Measurements from ENCODE around the gene AJM1. TPM values are rescaled to one million over a fixed set of nuclear protein-coding genes. Genes with fewer than 3 reads are reported as not detected.

AJM1 gene
- total and polyA plus RNA-seq, 2 of the 8 experiments (the other 6 are each of a cell fraction or from before 2014, with no cell fraction given) = 0.12 to 0.97 TPM

GRCh38 chr9:136807281-136808074, 34.8 kb upstream of the AJM1 start, which contains the start of gene RABL6:
TSS of gene RABL6 (plus strand) at chr9:136807948. CDS start at chr9:136808197, 249 bp downstream.
- H3K27ac ChIP-seq (ENCODE audit: low read depth, low read length) = peak within 1 kb of the TSS; percentile 86; the same call in 1 of the 2 replicates
- POLR2A ChIA-PET (ENCODE audit: partially characterized antibody) = interaction anchor here (0.7 to 7.8 kb wide), 16 partner anchors 8 to 219 kb away, joined by 3 to 96 read pairs (median 4); partner anchors contain the start of genes AJM1 and CCDC183
- TF ChIP-seq FOSL1 (IDR thresholded peaks at IDR 0.05; ENCODE audit: insufficient read depth, low read depth, low read length) (0 out of 2 replicates have a peak, but pooled peaks have one; percentile 57), E2F6 (IDR thresholded peaks at IDR 0.05) (peak; percentile 76), KDM4A (IDR thresholded peaks at IDR 0.05; ENCODE audit: low read depth, low read length, severe bottlenecking) (peak; percentile 78), RAD21 (IDR thresholded peaks at IDR 0.05 in 1 of 2, conservative IDR thresholded peaks at IDR 0.05 in 1 of 2; ENCODE audit: low read depth in 2 of 2, low read length in 2 of 2) (no peak), YY1 (IDR thresholded peaks at IDR 0.05; ENCODE audit: low read depth, low read length) (peak; percentile 93; the same call in 1 of the 2 replicates), BRCA1 (IDR thresholded peaks at IDR 0.05; ENCODE audit: low read depth, low read length) (no peak), SAP30 (IDR thresholded peaks at IDR 0.05; ENCODE audit: insufficient read depth, insufficient replicate concordance, low read length) (no peak), EGR1 (IDR thresholded peaks at IDR 0.05; ENCODE audit: borderline replicate concordance, low read depth, low read length) (0 out of 2 replicates have a peak, but pooled peaks have one; percentile 5)

More at GRCh38 chr9:136807281-136808074, 34.8 kb upstream of the AJM1 start, which contains the start of gene RABL6:
- Histone ChIP-seq H2BK120ac (replicated peaks; ENCODE audit: low read depth, low read length) (no peak within 1 kb of the TSS), H2AFZ (ENCODE audit: low read length) (no peak within 1 kb of the TSS; the same call in 1 of the 2 replicates), H3K4me3 (ENCODE audit: extremely low read depth in 1 of 4, insufficient read depth in 2 of 4, low read depth in 3 of 4, low read length in 4 of 4) (peak within 1 kb of the TSS; percentile 88 to 100 (median 94)), H2BK5ac (ENCODE audit: low read depth, low read length) (peak within 1 kb of the TSS; percentile 60; the same call in 1 of the 2 replicates), H3K4me2 (ENCODE audit: insufficient read depth in 1 of 2, low read depth in 2 of 2, low read length in 2 of 2) (peak within 1 kb of the TSS; percentile 84 to 94), H4K91ac (replicated peaks; ENCODE audit: insufficient read length, low read length) (peak within 1 kb of the TSS; percentile 65), H3K23ac (ENCODE audit: insufficient read length) (no peak within 1 kb of the TSS), H2AK5ac (ENCODE audit: low read depth, low read length) (no peak within 1 kb of the TSS), H3K27me3 (replicated peaks in 1 of 4; ENCODE audit: control insufficient read depth in 3 of 4, extremely low read depth in 1 of 4, insufficient read depth in 3 of 4, low read length in 3 of 4) (peaks cover 0 to 16% (median 6%) of the 10 kb centered on the region in 4 experiments; a peak in 2 of 7 replicates), H3K36me3 (ENCODE audit: control insufficient read depth in 2 of 4, insufficient read depth in 4 of 4, low read length in 3 of 4) (peaks cover 0 to 11% (median 2%) of the 10 kb centered on the region in 4 experiments; a peak in 6 of 8 replicates), H3K56ac (replicated peaks; ENCODE audit: insufficient read length, low read depth, low read length) (peak within 1 kb of the TSS; percentile 90), H4K20me1 (replicated peaks in 1 of 2; ENCODE audit: control insufficient read depth in 1 of 2, insufficient read depth in 2 of 2, low read length in 2 of 2) (peaks cover 5 to 12% of the 10 kb centered on the region in 2 experiments), H4K8ac (ENCODE audit: extremely low read depth, insufficient read depth, low read length) (peak within 1 kb of the TSS; percentile 94), H3K79me1 (ENCODE audit: low read depth, low read length) (peaks cover 2% of the 10 kb centered on the region), H2BK20ac (ENCODE audit: low read length) (no peak within 1 kb of the TSS), H3K14ac (ENCODE audit: insufficient read length) (no peak within 1 kb of the TSS), H2BK12ac (ENCODE audit: low read depth, low read length) (no peak within 1 kb of the TSS), H3K4ac (replicated peaks; ENCODE audit: insufficient read length, low read depth, low read length) (peak within 1 kb of the TSS; percentile 27), H3K23me2 (ENCODE audit: low read depth, low read length) (peaks cover 9% of the 10 kb centered on the region; the same call in 1 of the 2 replicates), H4K5ac (ENCODE audit: insufficient read length, low read depth, low read length) (peak within 1 kb of the TSS; percentile 90), H3K18ac (ENCODE audit: extremely low read depth, low read length) (peak within 1 kb of the TSS; percentile 90), H3K9ac (replicated peaks in 1 of 4; ENCODE audit: extremely low read depth in 1 of 4, low read depth in 3 of 4, low read length in 3 of 4) (peak within 1 kb of the TSS; percentile 78 to 92 (median 88)), H2BK15ac (ENCODE audit: low read length) (no peak within 1 kb of the TSS), H3K79me2 (ENCODE audit: control insufficient read depth in 1 of 2, insufficient read depth in 2 of 2, low read length in 2 of 2) (peaks cover 5 to 35% of the 10 kb centered on the region in 2 experiments), H3K9me3 (ENCODE audit: insufficient read depth in 2 of 2, low read depth in 1 of 2, low read length in 1 of 2) (no peaks in the 10 kb centered on the region), H3K4me1 (replicated peaks in 1 of 4; ENCODE audit: control insufficient read depth in 3 of 4, insufficient read depth in 4 of 4, low read length in 3 of 4) (peaks cover 0 to 10% (median 7%) of the 10 kb centered on the region in 4 experiments; a peak in 6 of 7 replicates)
- 3% methylated on average over 74 of the region's 96 CpGs; no CpG with 5 or more reads in 1 of the 2 experiments for WGBS, 2 experiments (ENCODE audit: extremely low coverage in 1 of 2, insufficient coverage in 1 of 2, insufficient read length in 1 of 2, insufficient replicate concordance in 2 of 2, low coverage in 1 of 2, low lambda C conversion rate in 2 of 2, missing lambda C conversion rate in 1 of 2)
- CTCF ChIA-PET (ENCODE audit: partially characterized antibody) = interaction anchor here (0.5 to 2.3 kb wide), 8 partner anchors 14 to 222 kb away, joined by 3 to 10 read pairs (median 4); partner anchors contain the start of gene AJM1
- FAIRE-seq (no peak), DNase-seq (ENCODE audit: low read depth in 1 of 2, low spot score in 2 of 2) (peak in 1 of 2 experiments; percentile 86)

Data from H1 (cell line).